Neural progenitor cell (in vitro differentiated cells): ENCODE measurements around the gene YOD1.

Source experiments
- EZH2 ChIP-seq: fragments of 200-600 bp; sonication (generic); IDR thresholded peaks from 2 replicates; pipeline ENCODE4 v1.6.1; 2017; ENCODE audit warnings: antibody characterized with exemption, mild to moderate bottlenecking, moderate library complexity
- EZH2phosphoT487 ChIP-seq: fragments of 200-600 bp; sonication (generic); IDR thresholded peaks from 2 replicates; pipeline ENCODE4 v1.6.1; 2017; ENCODE audit warnings: antibody characterized with exemption
- TF ChIP-seq, protein P1 (sequence below): fragments of 200-600 bp; sonication (generic); IDR thresholded peaks from 2 replicates; pipeline ENCODE4 v1.5.1; 2017; ENCODE audit warnings: antibody characterized with exemption, mild to moderate bottlenecking

DNA sequence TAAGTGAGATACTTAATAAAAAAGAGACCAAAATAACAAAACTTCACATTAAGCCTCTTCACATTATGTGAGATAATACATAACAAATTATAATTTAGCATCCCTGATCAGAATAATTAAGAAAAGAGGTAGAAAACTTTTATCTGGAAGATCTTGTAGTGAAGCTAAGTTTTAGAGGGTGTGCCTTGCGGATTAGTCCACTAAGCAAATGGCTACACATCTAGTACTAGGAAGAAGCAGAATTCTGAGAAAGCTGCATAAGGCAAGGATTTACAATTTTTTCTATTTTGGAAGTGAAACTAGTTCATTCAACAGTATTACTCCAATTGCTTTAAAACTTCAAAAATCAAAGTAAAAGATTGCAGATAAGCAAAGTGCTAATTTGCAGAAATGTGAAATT lies 3.5 kb downstream of the YOD1 start:
- TF ChIP-seq, protein P1, sequence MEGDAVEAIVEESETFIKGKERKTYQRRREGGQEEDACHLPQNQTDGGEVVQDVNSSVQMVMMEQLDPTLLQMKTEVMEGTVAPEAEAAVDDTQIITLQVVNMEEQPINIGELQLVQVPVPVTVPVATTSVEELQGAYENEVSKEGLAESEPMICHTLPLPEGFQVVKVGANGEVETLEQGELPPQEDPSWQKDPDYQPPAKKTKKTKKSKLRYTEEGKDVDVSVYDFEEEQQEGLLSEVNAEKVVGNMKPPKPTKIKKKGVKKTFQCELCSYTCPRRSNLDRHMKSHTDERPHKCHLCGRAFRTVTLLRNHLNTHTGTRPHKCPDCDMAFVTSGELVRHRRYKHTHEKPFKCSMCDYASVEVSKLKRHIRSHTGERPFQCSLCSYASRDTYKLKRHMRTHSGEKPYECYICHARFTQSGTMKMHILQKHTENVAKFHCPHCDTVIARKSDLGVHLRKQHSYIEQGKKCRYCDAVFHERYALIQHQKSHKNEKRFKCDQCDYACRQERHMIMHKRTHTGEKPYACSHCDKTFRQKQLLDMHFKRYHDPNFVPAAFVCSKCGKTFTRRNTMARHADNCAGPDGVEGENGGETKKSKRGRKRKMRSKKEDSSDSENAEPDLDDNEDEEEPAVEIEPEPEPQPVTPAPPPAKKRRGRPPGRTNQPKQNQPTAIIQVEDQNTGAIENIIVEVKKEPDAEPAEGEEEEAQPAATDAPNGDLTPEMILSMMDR: no peak
- TF ChIP-seq EZH2 (no peak), EZH2phosphoT487 (no peak)
